Natural killer cell (primary cell): Measurements from ENCODE around the gene SLC12A9. TPM values are rescaled to one million over a fixed set of nuclear protein-coding genes. Genes with fewer than 3 reads are reported as not detected.
"Not testable (repeated sequence)": the region's sequence is repeated elsewhere in the genome, so short reads cannot be mapped to it uniquely, and the experiment has no call there.

Experiments used
- ATAC-seq, 3 donors: fragments of 150-1000 bp in 2 of 3; fragments of 200-7000 bp in 1 of 3; cut with Tn5 transposase; 1 replicate in 1 of 3; 2 replicates in 2 of 3; pipeline ENCODE4 v1.10.0; 2021; ENCODE audit warnings: mild to moderate bottlenecking in 2 of 3, moderate library complexity in 2 of 3
- DNase-seq, 2 donors: peaks; one replicate each; pipeline versions ENCODE4 v3.0.0 to v3.0.0-alpha.2; 2013 to 2021; ENCODE audit warnings: mixed read lengths in 1 of 2
- H3K27ac ChIP-seq: one replicate; pipeline ENCODE4 v1.5.1; 2013; ENCODE audit warnings: mild to moderate bottlenecking, low read length
- H3K27me3 ChIP-seq: one replicate; pipeline ENCODE4 v1.6.1; 2013; ENCODE audit warnings: low read length; ENCODE audit not compliant: control insufficient read depth, insufficient read depth
- H3K36me3 ChIP-seq: one replicate; pipeline ENCODE4 v1.6.1; 2013; ENCODE audit warnings: low read length; ENCODE audit not compliant: control insufficient read depth, insufficient read depth
- H3K4me1 ChIP-seq: one replicate; pipeline ENCODE4 v1.6.1; 2013; ENCODE audit warnings: low read length; ENCODE audit not compliant: control insufficient read depth, insufficient read depth
- H3K4me3 ChIP-seq: one replicate; pipeline ENCODE4 v1.5.1; 2013; ENCODE audit warnings: low read length
- H3K9me3 ChIP-seq: one replicate; pipeline ENCODE4 v1.6.1; 2013; ENCODE audit warnings: low read length; ENCODE audit not compliant: control insufficient read depth, insufficient read depth
- H3K27ac Mint-ChIP-seq, 2 donors: one replicate each; pipeline ENCODE4 v1.8.0; 2022; ENCODE audit warnings: mild to moderate bottlenecking in 2 of 2, mixed read lengths in 2 of 2, moderate library complexity in 1 of 2
- H3K27me3 Mint-ChIP-seq, 2 donors: one replicate each; pipeline ENCODE4 v1.8.0; 2022; ENCODE audit warnings: low read depth in 2 of 2, mixed read lengths in 2 of 2
- H3K36me3 Mint-ChIP-seq: one replicate; pipeline ENCODE4 v1.8.0; 2022; ENCODE audit warnings: mixed read lengths
- H3K4me1 Mint-ChIP-seq, 2 donors: one replicate each; pipeline ENCODE4 v1.8.0; 2022; ENCODE audit warnings: mixed read lengths in 2 of 2
- H3K4me3 Mint-ChIP-seq: one replicate; pipeline ENCODE4 v1.8.0; 2022; ENCODE audit warnings: mild to moderate bottlenecking, moderate library complexity, mixed read lengths
- H3K9me3 Mint-ChIP-seq, 2 donors: one replicate each; pipeline ENCODE4 v1.8.0; 2022; ENCODE audit warnings: mixed read lengths in 2 of 2
- CTCF ChIP-seq: fragments of 200-600 bp; IDR thresholded peaks from one replicate; pipeline ENCODE4 v1.8.0; 2022; ENCODE audit warnings: antibody characterized with exemption
- WGBS: methylation state at CpG from one replicate; pipeline ENCODE4 v1.1.7; 2013; ENCODE audit warnings: missing lambda C conversion rate; ENCODE audit not compliant: insufficient coverage; 5-methylcytosine and 5-hydroxymethylcytosine counted together
- intact Hi-C: fragments of 100-400 bp; cut with micrococcal nuclease; formaldehyde crosslinking; loops from one replicate; pipeline ENCODE4 v1.14.2; 2022
- total RNA-seq, 4 donors: library from RNA; stranded (reverse); fragments of 120-200 nt in 1 of 4; gene quantifications; one replicate each; pipeline versions ENCODE4 v1.2.3 to v1.2.4, GENCODE V29; 2013 to 2022

Gene SLC12A9
- total RNA-seq, 3 donors from 2014 or later (not counting 1 experiment from before 2014, with no cell fraction given) = 35.0 to 44.2 (median 38.1) TPM

- intact Hi-C loops = no loop called here
- Histone ChIP-seq H3K4me1 (peaks cover 13% of the 10 kb centered on the region), H3K27me3 (no peaks in the 10 kb centered on the region), H3K36me3 (no peaks in the 10 kb centered on the region), H3K4me3 (no peak overlapping the region), H3K27ac (no peak overlapping the region), H3K9me3 (no peaks in the 10 kb centered on the region)
- Mint-ChIP-seq H3K27ac (no peak overlapping the region), H3K36me3 (no peaks in the 10 kb centered on the region), H3K9me3 (no peaks in the 10 kb centered on the region), H3K4me3 (no peak overlapping the region), H3K27me3 (peaks cover 7 to 13% of the 10 kb centered on the region in 2 donors), H3K4me1 (peaks cover 4 to 6% of the 10 kb centered on the region in 2 donors)
- WGBS = 95% methylated on average over 20 of the region's 22 CpGs
- ATAC-seq (no peak), DNase-seq (no peak)
- no peak for TF ChIP-seq CTCF
Observed at GRCh38 chr7:100804681-100805431, 47.7 kb upstream of the SLC12A9 start.

- Histone ChIP-seq H3K27ac (no peak overlapping the region), H3K36me3 (no peaks in the 10 kb centered on the region)
- no peaks in the 10 kb centered on the region for H3K9me3 Mint-ChIP-seq
Observed at GRCh38 chr7:100806276-100806675, 46.2 kb upstream of the SLC12A9 start.

GRCh38 chr7:100806883-100807282, 45.6 kb upstream of the SLC12A9 start:
- H3K27ac ChIP-seq, DNase-seq, H3K36me3 Mint-ChIP-seq, H3K36me3 ChIP-seq, H3K27ac Mint-ChIP-seq, H3K9me3 Mint-ChIP-seq, H3K27me3 Mint-ChIP-seq, H3K27me3 ChIP-seq, H3K4me3 Mint-ChIP-seq, H3K4me3 ChIP-seq, ATAC-seq, H3K4me1 Mint-ChIP-seq, intact Hi-C loops, H3K9me3 ChIP-seq: not testable (repeated sequence)
- 93% methylated on average over 6 of the region's 6 CpGs for WGBS
- peaks cover 13% of the 10 kb centered on the region for H3K4me1 ChIP-seq

More at GRCh38 chr7:100806276-100806675, 46.2 kb upstream of the SLC12A9 start:
- no peaks in the 10 kb centered on the region for H3K9me3 ChIP-seq
- H3K27me3 ChIP-seq = no peaks in the 10 kb centered on the region
- ATAC-seq = no peak
- Mint-ChIP-seq H3K36me3 (no peaks in the 10 kb centered on the region), H3K27ac (no peak overlapping the region), H3K4me3 (no peak overlapping the region), H3K4me1 (peaks cover 4 to 6% of the 10 kb centered on the region in 2 donors), H3K27me3 (peaks cover 3 to 7% of the 10 kb centered on the region in 2 donors)
- TF ChIP-seq CTCF = no peak
- no peak for DNase-seq
- peaks cover 13% of the 10 kb centered on the region for H3K4me1 ChIP-seq
- H3K4me3 ChIP-seq = no peak overlapping the region
- intact Hi-C loops = no loop called here
- 95% methylated on average over 7 of the region's 9 CpGs for WGBS

- Histone ChIP-seq H3K4me3 (no peak overlapping the region), H3K4me1 (peaks cover 6% of the 10 kb centered on the region), H3K9me3 (no peaks in the 10 kb centered on the region), H3K27ac (no peak overlapping the region), H3K27me3 (no peaks in the 10 kb centered on the region), H3K36me3 (no peaks in the 10 kb centered on the region)
- no peaks in the 10 kb centered on the region for H3K36me3 Mint-ChIP-seq
- no peak for ATAC-seq
- H3K4me3 Mint-ChIP-seq = no peak overlapping the region
- no peak for DNase-seq
- H3K4me1 Mint-ChIP-seq = peaks cover 4 to 5% of the 10 kb centered on the region in 2 donors
- no peak overlapping the region for H3K27ac Mint-ChIP-seq
- H3K27me3 Mint-ChIP-seq = peaks cover 0 to 3% of the 10 kb centered on the region in 2 donors
- intact Hi-C loops = no loop called here
- 91% methylated on average over 5 of the region's 5 CpGs for WGBS
- TF ChIP-seq CTCF = no peak
- no peaks in the 10 kb centered on the region for H3K9me3 Mint-ChIP-seq
Observed at GRCh38 chr7:100808354-100808875, 44.1 kb upstream of the SLC12A9 start.
